KMS-11 (cell line): Measurements from ENCODE around the gene LSM10.

Experiments
- H2AFZ ChIP-seq: fragments of 200-600 bp; sonication (generic); 2 replicates; pipeline ENCODE4 v1.6.1; 2016; ENCODE audit warnings: antibody characterized with exemption, mixed run types, low read depth
- H3K27ac ChIP-seq: fragments of 200-600 bp; sonication (generic); 2 replicates; pipeline ENCODE4 v1.6.1; 2016; ENCODE audit warnings: mild to moderate bottlenecking, mixed run types
- H3K27me3 ChIP-seq: fragments of 200-600 bp; sonication (generic); 2 replicates; pipeline ENCODE4 v1.6.1; 2017; ENCODE audit warnings: mild to moderate bottlenecking, low read depth, mixed run types, moderate library complexity; ENCODE audit not compliant: insufficient read depth
- H3K36me3 ChIP-seq: fragments of 200-600 bp; sonication (generic); 2 replicates; pipeline ENCODE4 v1.6.1; 2017; ENCODE audit warnings: mild to moderate bottlenecking, mixed run types; ENCODE audit not compliant: insufficient read depth
- H3K4me1 ChIP-seq: fragments of 200-600 bp; sonication (generic); 2 replicates; pipeline ENCODE4 v1.6.1; 2016; ENCODE audit warnings: mild to moderate bottlenecking, low read depth, mixed run types; ENCODE audit not compliant: poor library complexity, severe bottlenecking
- H3K4me2 ChIP-seq: fragments of 200-600 bp; sonication (generic); 2 replicates; pipeline ENCODE4 v1.7.0; 2016; ENCODE audit warnings: mild to moderate bottlenecking, mixed run types
- H3K4me3 ChIP-seq: fragments of 200-600 bp; sonication (generic); IDR thresholded peaks from 2 replicates; pipeline ENCODE4 v1.6.1; 2017; ENCODE audit warnings: low read depth, low read length, mixed read lengths; ENCODE audit not compliant: insufficient read depth
- H3K79me2 ChIP-seq: fragments of 200-600 bp; sonication (generic); 2 replicates; pipeline ENCODE4 v1.6.1; 2016; ENCODE audit warnings: low read depth, mixed run types; ENCODE audit not compliant: insufficient read depth
- H3K9ac ChIP-seq: fragments of 200-600 bp; sonication (generic); 2 replicates; pipeline ENCODE4 v1.6.1; 2016; ENCODE audit warnings: mild to moderate bottlenecking, mixed run types
- H4K20me1 ChIP-seq: fragments of 200-600 bp; sonication (generic); 2 replicates; pipeline ENCODE4 v1.6.1; 2016; ENCODE audit warnings: mild to moderate bottlenecking, mixed run types; ENCODE audit not compliant: insufficient read depth
- CTCF ChIP-seq: fragments of 200-600 bp; sonication (generic); conservative IDR thresholded peaks from 2 replicates; pipeline ENCODE4 v1.6.1; 2017; ENCODE audit warnings: low read depth, mild to moderate bottlenecking, antibody characterized with exemption, low read length, moderate library complexity, mixed read lengths

Gene LSM10

GRCh38 chr1:36349241-36349671 lies 48.5 kb downstream of the LSM10 start:
- Histone ChIP-seq H3K79me2 (no peaks in the 10 kb centered on the region), H3K36me3 (no peaks in the 10 kb centered on the region), H4K20me1 (no peaks in the 10 kb centered on the region), H3K4me2 (no peak overlapping the region), H3K4me3 (no peak overlapping the region), H3K27me3 (no peaks in the 10 kb centered on the region), H2AFZ (no peak overlapping the region), H3K4me1 (no peaks in the 10 kb centered on the region), H3K9ac (no peak overlapping the region), H3K27ac (no peak overlapping the region)
- no peak for TF ChIP-seq CTCF

GRCh38 chr1:36346741-36347370 lies 50.9 kb downstream of the LSM10 start:
- TF ChIP-seq CTCF = no peak
- Histone ChIP-seq H3K27ac (no peak overlapping the region), H3K36me3 (no peaks in the 10 kb centered on the region)

GRCh38 chr1:36345353-36345752 lies 52.4 kb downstream of the LSM10 start:
- Histone ChIP-seq H2AFZ (no peak overlapping the region), H3K27ac (no peak overlapping the region), H3K4me2 (no peak overlapping the region), H3K4me3 (no peak overlapping the region), H3K36me3 (no peaks in the 10 kb centered on the region), H3K9ac (no peak overlapping the region), H4K20me1 (no peaks in the 10 kb centered on the region), H3K27me3 (no peaks in the 10 kb centered on the region), H3K79me2 (no peaks in the 10 kb centered on the region), H3K4me1 (no peaks in the 10 kb centered on the region)
- no peak for TF ChIP-seq CTCF

More at GRCh38 chr1:36346741-36347370, 50.9 kb downstream of the LSM10 start:
- H3K9ac ChIP-seq = no peak overlapping the region
- no peaks in the 10 kb centered on the region for H3K79me2 ChIP-seq
- H3K4me1 ChIP-seq = no peaks in the 10 kb centered on the region
- no peak overlapping the region for H2AFZ ChIP-seq
- H3K4me3 ChIP-seq = no peak overlapping the region
- H3K4me2 ChIP-seq = no peak overlapping the region
- H4K20me1 ChIP-seq = no peaks in the 10 kb centered on the region
- H3K27me3 ChIP-seq = no peaks in the 10 kb centered on the region

- no peak for TF ChIP-seq CTCF
- no peaks in the 10 kb centered on the region for H3K36me3 ChIP-seq
- no peaks in the 10 kb centered on the region for H3K27me3 ChIP-seq
- no peak overlapping the region for H3K27ac ChIP-seq
- H4K20me1 ChIP-seq = no peaks in the 10 kb centered on the region
- H3K9ac ChIP-seq = no peak overlapping the region
- no peak overlapping the region for H3K4me2 ChIP-seq
- H3K4me1 ChIP-seq = no peaks in the 10 kb centered on the region
- H3K79me2 ChIP-seq = no peaks in the 10 kb centered on the region
- H2AFZ ChIP-seq = no peak overlapping the region
- H3K4me3 ChIP-seq = no peak overlapping the region
Measured at GRCh38 chr1:36344395-36344680, 53.4 kb downstream of the LSM10 start.
